Liver (tissue), 9 donors: Measurements from ENCODE around the gene S100A1. TPM values are rescaled to one million over a fixed set of nuclear protein-coding genes. Genes with fewer than 3 reads are reported as not detected.

ENCODE experiments used
- DNase-seq: peaks from one replicate; pipeline ENCODE4 v3.0.0-alpha.2; 2017; ENCODE audit warnings: low spot score
- H3K27ac ChIP-seq, 2 donors: one replicate each; pipeline ENCODE4 v1.7.0; 2013; ENCODE audit warnings: inconsistent platforms in 2 of 2, low read length in 2 of 2, control low read depth in 1 of 2, low read depth in 1 of 2, mild to moderate bottlenecking in 1 of 2
- H3K27me3 ChIP-seq, 4 donors: one replicate each; pipeline versions ENCODE4 v1.6.1 to v1.7.0; 2013; ENCODE audit warnings: low read length in 3 of 4, inconsistent platforms in 1 of 4, mild to moderate bottlenecking in 1 of 4, moderate library complexity in 1 of 4; ENCODE audit not compliant: control insufficient read depth in 4 of 4, insufficient read depth in 4 of 4
- H3K36me3 ChIP-seq, 4 donors: one replicate each; pipeline versions ENCODE4 v1.6.1 to v1.7.0; 2013; ENCODE audit warnings: low read length in 3 of 4, mild to moderate bottlenecking in 3 of 4, low read depth in 1 of 4, moderate library complexity in 1 of 4; ENCODE audit not compliant: control insufficient read depth in 4 of 4, insufficient read depth in 3 of 4
- H3K4me1 ChIP-seq, 4 donors: one replicate each; pipeline versions ENCODE4 v1.6.1 to v1.7.0; 2013; ENCODE audit warnings: low read length in 3 of 4, mild to moderate bottlenecking in 3 of 4, moderate library complexity in 1 of 4; ENCODE audit not compliant: control insufficient read depth in 4 of 4, insufficient read depth in 4 of 4
- H3K4me3 ChIP-seq, 3 donors: one replicate each; pipeline versions ENCODE4 v1.6.1 to v1.7.0; 2013; ENCODE audit warnings: low read length in 3 of 3, control low read depth in 1 of 3, low read depth in 1 of 3, mild to moderate bottlenecking in 1 of 3
- H3K9ac ChIP-seq, 2 donors: one replicate each; pipeline ENCODE4 v1.7.0; 2013; ENCODE audit warnings: low read length in 2 of 2, mild to moderate bottlenecking in 2 of 2, moderate library complexity in 2 of 2, control low read depth in 1 of 2, low read depth in 1 of 2
- H3K9me3 ChIP-seq, 4 donors: one replicate each; pipeline versions ENCODE4 v1.6.1 to v1.7.0; 2013; ENCODE audit warnings: low read length in 3 of 4; ENCODE audit not compliant: control insufficient read depth in 4 of 4
- ATF3 ChIP-seq: IDR thresholded peaks from 2 replicates; pipeline ENCODE4 v1.6.1; 2016; ENCODE audit warnings: antibody characterized with exemption
- CTCF ChIP-seq: fragments of 150-350 bp; IDR thresholded peaks from 2 replicates; pipeline ENCODE4 v1.5.1; 2017; ENCODE audit warnings: improper control_type of control experiment, low read depth, low read length; ENCODE audit not compliant: missing input control
- EGR1 ChIP-seq, 2 donors: IDR thresholded peaks; 2 replicates each; pipeline ENCODE4 v1.6.1; 2016 to 2018; ENCODE audit warnings: antibody characterized with exemption in 2 of 2, low read depth in 2 of 2
- FOXA1 ChIP-seq: IDR thresholded peaks from 2 replicates; pipeline ENCODE4 v1.6.1; 2016; ENCODE audit warnings: antibody characterized with exemption
- FOXA2 ChIP-seq: IDR thresholded peaks from 2 replicates; pipeline ENCODE4 v1.6.1; 2016; ENCODE audit warnings: antibody characterized with exemption
- GABPA ChIP-seq, 2 donors: IDR thresholded peaks in 1 of 2; conservative IDR thresholded peaks in 1 of 2; 2 replicates each; pipeline ENCODE4 v1.6.1; 2016; ENCODE audit warnings: antibody characterized with exemption in 2 of 2, mild to moderate bottlenecking in 1 of 2, moderate library complexity in 1 of 2
- HNF4A ChIP-seq, 2 donors: conservative IDR thresholded peaks; 2 replicates each; pipeline ENCODE4 v1.6.1; 2016; ENCODE audit warnings: antibody characterized with exemption in 2 of 2, mild to moderate bottlenecking in 2 of 2
- HNF4G ChIP-seq: IDR thresholded peaks from 2 replicates; pipeline ENCODE4 v1.6.1; 2016; ENCODE audit warnings: antibody characterized with exemption
- JUND ChIP-seq, 2 donors: IDR thresholded peaks; 2 replicates each; pipeline ENCODE4 v1.6.1; 2016; ENCODE audit warnings: antibody characterized with exemption in 2 of 2
- MAX ChIP-seq: IDR thresholded peaks from 2 replicates; pipeline ENCODE4 v1.6.1; 2016; ENCODE audit warnings: antibody characterized with exemption
- NR2F2 ChIP-seq: IDR thresholded peaks from 2 replicates; pipeline ENCODE4 v1.6.1; 2016; ENCODE audit warnings: antibody characterized with exemption
- RAD21 ChIP-seq, 2 donors: IDR thresholded peaks; 2 replicates each; pipeline ENCODE4 v1.6.1; 2016; ENCODE audit warnings: antibody characterized with exemption in 2 of 2, mild to moderate bottlenecking in 2 of 2
- REST ChIP-seq: IDR thresholded peaks from 2 replicates; pipeline ENCODE4 v1.6.1; 2016; ENCODE audit warnings: antibody characterized with exemption, mild to moderate bottlenecking
- RXRA ChIP-seq, 2 donors: IDR thresholded peaks; 2 replicates each; pipeline ENCODE4 v1.6.1; 2017 to 2018; ENCODE audit warnings: antibody characterized with exemption in 2 of 2, mild to moderate bottlenecking in 1 of 2
- SP1 ChIP-seq: IDR thresholded peaks from 2 replicates; pipeline ENCODE4 v1.6.1; 2018; ENCODE audit warnings: antibody characterized with exemption, mild to moderate bottlenecking
- TAF1 ChIP-seq: conservative IDR thresholded peaks from 2 replicates; pipeline ENCODE4 v1.6.1; 2016; ENCODE audit warnings: antibody characterized with exemption, mild to moderate bottlenecking
- YY1 ChIP-seq: IDR thresholded peaks from 2 replicates; pipeline ENCODE4 v1.6.1; 2016; ENCODE audit warnings: antibody characterized with exemption, mild to moderate bottlenecking
- ZBTB33 ChIP-seq: IDR thresholded peaks from 2 replicates; pipeline ENCODE4 v1.6.1; 2016; ENCODE audit warnings: antibody characterized with exemption
- WGBS: extraction: QIAGEN DNeasy Blood & Tissue Kit; methylation state at CpG from one replicate; pipeline ENCODE4 v1.1.7; 2013; 5-methylcytosine and 5-hydroxymethylcytosine counted together
- polyA plus RNA-seq, 2 donors: library from polyadenylated mRNA; stranded (reverse) in 1 of 2; unstranded in 1 of 2; fragments of 200-250 nt in 1 of 2; fragments of >200 nt in 1 of 2; fragmentation: Nextera tagmentation in 1 of 2; extraction: Ambion mirVana in 1 of 2; gene quantifications; one replicate each; pipeline versions ENCODE4 v1.2.1 to v1.2.3, GENCODE V29; 2013 to 2015
- total RNA-seq, 2 donors: library from RNA; depleted of rRNA; stranded (reverse); fragments of >200 nt; gene quantifications; one replicate each; pipeline ENCODE4 v1.2.3, GENCODE V29; 2014
- donor health status: healthy.
- donor health status: healthy.
- donor health status: healthy.
- donor health status: healthy.
- donor health status: healthy.

Gene S100A1
- total and polyA plus RNA-seq, 4 donors, result 0.21 to 0.33 (median 0.29) TPM

GRCh38 chr1:153648000-153648643, 19.9 kb downstream of the S100A1 start (continued):
- TF ChIP-seq FOXA2 (no peak), FOXA1 (no peak), EGR1 (IDR thresholded peaks at IDR 0.05; ENCODE audit: low read depth in 2 of 2) (no peak)

GRCh38 chr1:153649137-153649862, 21.1 kb downstream of the S100A1 start:
- Histone ChIP-seq H3K27ac (no peak overlapping the region), H3K4me1 (peaks cover 0 to 22% (median 11%) of the 10 kb centered on the region in 4 donors), H3K9ac (no peak overlapping the region), H3K4me3 (no peak overlapping the region), H3K36me3 (peaks cover 8 to 16% (median 15%) of the 10 kb centered on the region in 4 donors), H3K27me3 (no peaks in the 10 kb centered on the region), H3K9me3 (no peaks in the 10 kb centered on the region)
- WGBS, result 63% methylated on average over 3 of the region's 3 CpGs
- DNase-seq, result peak; percentile 60
- TF ChIP-seq ATF3 (no peak), TAF1 (no peak), JUND (IDR thresholded peaks at IDR 0.05) (no peak), EGR1 (IDR thresholded peaks at IDR 0.05; ENCODE audit: low read depth in 2 of 2) (no peak), SP1 (no peak), HNF4A (conservative IDR thresholded peaks at IDR 0.05) (no peak), NR2F2 (no peak)

GRCh38 chr1:153649863-153650235, 21.6 kb downstream of the S100A1 start:
- Histone ChIP-seq H3K9me3 (no peaks in the 10 kb centered on the region), H3K4me3 (no peak overlapping the region), H3K4me1 (peaks cover 0 to 19% (median 10%) of the 10 kb centered on the region in 4 donors), H3K27ac (peak overlapping the region in 1 of 2 donors; percentile 18), H3K9ac (no peak overlapping the region), H3K36me3 (peaks cover 7 to 15% (median 13%) of the 10 kb centered on the region in 4 donors), H3K27me3 (no peaks in the 10 kb centered on the region)
- WGBS, result 47% methylated on average over 2 of the region's 2 CpGs
- TF ChIP-seq HNF4G, result no peak
- peak in 1 of 2 donors; percentile 34 for TF ChIP-seq GABPA (IDR thresholded peaks at IDR 0.05 in 1 of 2, conservative IDR thresholded peaks at IDR 0.05 in 1 of 2)
- TF ChIP-seq EGR1 (IDR thresholded peaks at IDR 0.05; ENCODE audit: low read depth in 2 of 2), result no peak
- no peak for TF ChIP-seq SP1
- TF ChIP-seq FOXA2, result peak; percentile 89
- TF ChIP-seq YY1, result no peak
- no peak for TF ChIP-seq FOXA1
- no peak for TF ChIP-seq ATF3
- peak in 1 of 2 donors; percentile 26 for TF ChIP-seq HNF4A (conservative IDR thresholded peaks at IDR 0.05)
- no peak for TF ChIP-seq CTCF
- no peak for TF ChIP-seq JUND (IDR thresholded peaks at IDR 0.05)
- TF ChIP-seq MAX, result peak; percentile 68
- TF ChIP-seq RAD21 (IDR thresholded peaks at IDR 0.05), result peak in 1 of 2 donors; percentile 18
- TF ChIP-seq NR2F2, result no peak
- TF ChIP-seq REST, result no peak
- TF ChIP-seq TAF1, result no peak
- TF ChIP-seq RXRA (IDR thresholded peaks at IDR 0.05), result peak; percentile 35 to 36
- TF ChIP-seq ZBTB33, result no peak
- DNase-seq, result no peak
